Upper lobe of right lung (tissue), 1 donor: ENCODE measurements around the gene CTBP2. TPM values are rescaled to one million over a fixed set of nuclear protein-coding genes. Genes with fewer than 3 reads are reported as not detected.
"Not testable (repeated sequence)": the region's sequence is repeated elsewhere in the genome, so short reads cannot be mapped to it uniquely, and the experiment has no call there.

Experiments used
- ATAC-seq: fragments of 200-7000 bp; cut with Tn5 transposase; one replicate; pipeline ENCODE4 v1.9.1; 2020; ENCODE audit warnings: mild to moderate bottlenecking, moderate library complexity
- DNase-seq: peaks from one replicate; pipeline ENCODE4 v3.0.0-alpha.2; 2020
- H3K27ac ChIP-seq: fragments of 200-600 bp; one replicate; pipeline ENCODE4 v1.8.0; 2022
- H3K27me3 ChIP-seq: fragments of 200-600 bp; one replicate; pipeline ENCODE4 v1.8.0; 2022; ENCODE audit warnings: mild to moderate bottlenecking
- H3K36me3 ChIP-seq: fragments of 200-600 bp; one replicate; pipeline ENCODE4 v1.8.0; 2022
- H3K4me1 ChIP-seq: fragments of 200-600 bp; one replicate; pipeline ENCODE4 v1.8.0; 2022
- H3K4me3 ChIP-seq: fragments of 200-600 bp; one replicate; pipeline ENCODE4 v1.8.0; 2022; ENCODE audit warnings: mild to moderate bottlenecking
- H3K9me3 ChIP-seq: fragments of 200-600 bp; one replicate; pipeline ENCODE4 v1.8.0; 2022
- intact Hi-C: fragments of 100-400 bp; cut with DNase I; formaldehyde crosslinking; loops from one replicate; pipeline ENCODE4 v1.11.0; 2022
- total RNA-seq: library from RNA; stranded (reverse); fragmentation: NEBNext Ultra II Directional; extraction: Animal tissue kit (Norgen Biotek cat#: 25700); gene quantifications from one replicate; pipeline ENCODE4 v1.2.1, GENCODE V29; 2021
- TF ChIP-seq, protein P1 (sequence below): fragments of 200-600 bp; IDR thresholded peaks from one replicate; pipeline ENCODE4 v1.8.0; 2022; ENCODE audit warnings: antibody characterized with exemption
- donor health status: DM: no; HTN: yes; CAD: no; lungs with severe emphysema.

The CTBP2 gene
- total RNA-seq, 1 donor from 2014 or later, result 66.7 TPM

DNA sequence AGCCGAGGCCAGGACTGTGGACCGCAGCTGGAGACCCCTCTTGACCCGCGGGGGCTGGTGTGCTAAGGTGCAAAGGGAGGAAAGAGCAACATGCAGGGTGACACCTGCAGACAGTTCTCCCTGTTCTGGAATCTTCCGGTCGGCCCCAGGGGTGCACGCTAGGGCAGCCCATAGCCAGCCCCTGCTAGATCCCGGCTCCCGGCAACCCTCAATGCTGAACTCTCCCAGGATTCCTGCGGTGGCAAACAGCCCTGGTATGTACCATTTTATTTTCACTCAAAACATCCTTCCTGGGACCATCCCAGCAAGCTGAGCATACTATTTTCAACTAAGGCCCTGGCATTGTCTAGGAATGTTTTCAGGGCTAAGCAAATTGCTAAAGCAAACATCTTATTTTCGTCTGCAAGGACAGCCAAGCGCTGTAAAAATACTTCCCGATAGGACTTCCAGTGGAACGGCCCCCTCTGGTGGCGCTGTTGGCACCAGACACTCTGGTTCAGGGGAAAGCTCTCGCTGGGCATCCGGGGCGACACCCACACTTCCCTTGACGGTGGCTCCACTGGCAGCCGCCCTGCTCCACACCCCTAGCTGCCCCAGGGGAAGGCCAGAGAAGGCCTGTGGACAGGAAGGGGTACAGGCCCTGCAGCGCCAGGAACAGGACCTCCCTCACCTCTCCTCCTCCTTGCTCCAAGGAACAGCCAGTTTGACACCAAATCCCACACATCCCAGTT lies 99.4 kb downstream of the CTBP2 start:
- Histone ChIP-seq H3K36me3 (no peaks in the 10 kb centered on the region), H3K4me3 (peak overlapping the region; percentile 6), H3K4me1 (peaks cover 78% of the 10 kb centered on the region), H3K27me3 (no peaks in the 10 kb centered on the region), H3K27ac (peak overlapping the region; percentile 70), H3K9me3 (no peaks in the 10 kb centered on the region)
- ATAC-seq (peak; percentile 87), DNase-seq (peak; percentile 92)
- TF ChIP-seq, protein P1, sequence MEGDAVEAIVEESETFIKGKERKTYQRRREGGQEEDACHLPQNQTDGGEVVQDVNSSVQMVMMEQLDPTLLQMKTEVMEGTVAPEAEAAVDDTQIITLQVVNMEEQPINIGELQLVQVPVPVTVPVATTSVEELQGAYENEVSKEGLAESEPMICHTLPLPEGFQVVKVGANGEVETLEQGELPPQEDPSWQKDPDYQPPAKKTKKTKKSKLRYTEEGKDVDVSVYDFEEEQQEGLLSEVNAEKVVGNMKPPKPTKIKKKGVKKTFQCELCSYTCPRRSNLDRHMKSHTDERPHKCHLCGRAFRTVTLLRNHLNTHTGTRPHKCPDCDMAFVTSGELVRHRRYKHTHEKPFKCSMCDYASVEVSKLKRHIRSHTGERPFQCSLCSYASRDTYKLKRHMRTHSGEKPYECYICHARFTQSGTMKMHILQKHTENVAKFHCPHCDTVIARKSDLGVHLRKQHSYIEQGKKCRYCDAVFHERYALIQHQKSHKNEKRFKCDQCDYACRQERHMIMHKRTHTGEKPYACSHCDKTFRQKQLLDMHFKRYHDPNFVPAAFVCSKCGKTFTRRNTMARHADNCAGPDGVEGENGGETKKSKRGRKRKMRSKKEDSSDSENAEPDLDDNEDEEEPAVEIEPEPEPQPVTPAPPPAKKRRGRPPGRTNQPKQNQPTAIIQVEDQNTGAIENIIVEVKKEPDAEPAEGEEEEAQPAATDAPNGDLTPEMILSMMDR, result peak; percentile 87
- intact Hi-C loops, result no loop called here

DNA sequence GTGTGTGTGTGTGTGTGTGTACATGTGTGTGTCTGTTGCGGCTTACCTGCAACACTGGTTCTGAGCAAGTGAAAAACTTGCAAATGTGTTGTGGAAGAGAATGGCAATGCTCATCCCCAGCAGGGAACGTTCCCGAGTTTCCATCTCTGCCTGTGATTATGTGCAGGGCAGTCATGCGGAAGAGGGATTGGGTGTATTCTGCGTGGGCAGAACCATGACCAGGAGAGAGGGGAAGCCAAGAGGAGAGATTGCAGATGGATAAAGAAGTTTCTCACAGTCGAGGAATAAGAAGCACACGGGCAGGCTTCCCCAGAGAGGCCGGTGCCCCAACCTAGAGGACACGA lies 99.9 kb downstream of the CTBP2 start:
- H3K4me1 ChIP-seq, result peaks cover 79% of the 10 kb centered on the region
- peak overlapping the region; percentile 6 for H3K4me3 ChIP-seq
- no peaks in the 10 kb centered on the region for H3K27me3 ChIP-seq
- intact Hi-C loops, result no loop called here
- peak overlapping the region; percentile 65 for H3K27ac ChIP-seq
- DNase-seq (no peak), ATAC-seq (no peak)
- H3K9me3 ChIP-seq, result no peaks in the 10 kb centered on the region
- TF ChIP-seq, protein P1, result no peak
- no peaks in the 10 kb centered on the region for H3K36me3 ChIP-seq

DNA sequence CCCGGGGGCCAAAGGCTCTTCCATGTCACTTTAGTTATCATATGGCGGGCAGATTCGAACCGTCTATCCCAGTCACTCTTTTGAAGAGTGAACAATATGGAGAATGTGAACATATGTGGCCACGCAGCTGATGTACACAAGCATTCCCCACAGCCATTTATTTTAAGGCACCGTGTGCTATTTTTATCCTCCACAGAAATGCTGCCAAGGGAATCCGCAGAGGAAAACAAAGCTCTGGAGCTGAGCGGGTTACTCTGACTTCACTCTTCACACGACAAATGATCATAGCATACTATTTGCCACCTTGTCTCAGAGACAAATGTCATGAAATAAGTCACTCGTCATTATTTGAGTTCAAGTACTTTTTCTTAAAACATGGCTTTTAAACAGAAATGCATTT lies 100.3 kb downstream of the CTBP2 start:
- ATAC-seq (no peak), DNase-seq (no peak)
- H3K27me3 ChIP-seq, result no peaks in the 10 kb centered on the region
- no peaks in the 10 kb centered on the region for H3K9me3 ChIP-seq
- no peak overlapping the region for H3K27ac ChIP-seq
- H3K4me1 ChIP-seq, result peaks cover 79% of the 10 kb centered on the region
- TF ChIP-seq, protein P1, result no peak
- no peak overlapping the region for H3K4me3 ChIP-seq
- no peaks in the 10 kb centered on the region for H3K36me3 ChIP-seq
- intact Hi-C loops, result no loop called here

DNA sequence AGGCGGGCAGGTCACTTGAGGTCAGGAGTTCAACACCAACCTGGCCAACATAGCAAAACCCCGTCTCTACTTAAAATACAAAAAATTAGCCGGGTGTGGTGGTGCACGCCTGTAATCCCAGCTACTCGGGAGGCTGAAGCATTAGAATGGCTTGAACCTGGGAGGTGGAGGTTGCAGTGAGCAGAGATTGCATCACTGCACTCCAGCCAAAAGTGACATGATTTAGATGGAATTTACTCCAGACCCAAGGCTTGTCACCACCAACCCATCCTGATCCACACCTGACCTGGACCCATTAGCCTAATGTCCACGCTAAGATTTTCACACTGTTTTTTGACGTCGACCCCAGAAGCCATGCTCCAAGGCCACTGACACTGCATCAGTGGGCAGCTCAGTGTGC lies 101.0 kb downstream of the CTBP2 start:
- H3K9me3 ChIP-seq, ATAC-seq, H3K4me3 ChIP-seq, H3K27ac ChIP-seq, H3K27me3 ChIP-seq, DNase-seq, H3K36me3 ChIP-seq: not testable (repeated sequence)
- intact Hi-C loops, result loop anchor here (10.0 kb wide), 1 partner anchor 95 kb away; no protein-coding TSS in a partner anchor
- H3K4me1 ChIP-seq, result peaks cover 74% of the 10 kb centered on the region

DNA sequence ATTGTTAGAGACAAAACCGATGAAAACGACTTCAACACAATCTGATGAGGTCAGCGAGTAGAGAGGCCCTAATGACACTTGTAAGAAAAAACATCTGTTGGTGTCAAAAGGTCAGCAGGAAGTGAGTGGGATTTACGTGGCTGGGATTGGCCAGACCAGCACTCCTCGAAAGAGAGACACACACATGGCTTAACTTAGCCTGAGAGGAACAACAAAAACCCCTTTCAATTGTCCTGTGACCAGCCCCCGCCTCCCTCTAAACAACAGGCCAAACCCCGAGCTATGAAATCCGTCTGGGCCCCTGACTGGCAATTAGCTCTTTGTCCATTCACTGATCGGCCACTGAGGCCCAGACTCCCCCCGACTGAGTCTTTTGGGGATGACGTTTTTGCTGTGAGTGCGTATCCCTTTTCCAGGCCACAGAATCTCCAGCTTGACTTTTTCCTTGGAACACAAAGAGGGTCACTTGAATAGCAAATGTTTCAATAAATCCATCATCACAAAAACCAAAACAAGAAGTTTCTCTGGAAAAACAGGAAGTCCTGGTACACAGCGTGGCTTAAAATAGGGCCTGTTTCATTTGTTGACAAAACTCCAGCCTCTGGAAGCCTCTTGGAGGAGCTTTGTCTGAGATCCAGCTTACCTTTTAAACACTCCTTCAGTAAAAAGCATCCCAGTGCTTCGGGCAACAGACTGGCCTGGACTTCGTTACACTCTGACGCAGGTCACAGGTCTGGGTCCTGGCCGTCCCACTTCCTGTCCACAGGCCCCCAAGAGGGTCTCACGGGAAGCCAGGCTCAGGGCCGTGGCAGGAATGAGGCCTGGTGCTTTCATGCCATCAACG lies 103.0 kb downstream of the CTBP2 start:
- peak; percentile 66 for ATAC-seq
- Histone ChIP-seq H3K9me3 (no peaks in the 10 kb centered on the region), H3K4me3 (no peak overlapping the region), H3K36me3 (no peaks in the 10 kb centered on the region), H3K27ac (peak overlapping the region; percentile 87), H3K4me1 (peaks cover 71% of the 10 kb centered on the region), H3K27me3 (no peaks in the 10 kb centered on the region)
- DNase-seq, result no peak
- TF ChIP-seq, protein P1, result no peak
- intact Hi-C loops, result loop anchor here (10.0 kb wide), 1 partner anchor 97 kb away; no protein-coding TSS in a partner anchor
